GM12865 (cell line): ENCODE measurements around the gene SRC.

ENCODE experiments used
- DNase-seq: peaks from one replicate; pipeline ENCODE4 v3.0.0; 2010; ENCODE audit warnings: low read depth
- H3K4me3 ChIP-seq: 2 replicates; pipeline ENCODE4 v1.5.1; 2011; ENCODE audit warnings: mild to moderate bottlenecking, low read depth, low read length, control low read depth
- CTCF ChIP-seq: IDR thresholded peaks from 2 replicates; pipeline ENCODE4 v1.5.1; 2011; ENCODE audit warnings: low read length, control low read depth, low read depth, inconsistent platforms; ENCODE audit not compliant: insufficient read depth; ENCODE audit errors: missing control alignments

Gene SRC

GRCh38 chr20:37420610-37421009, 74.7 kb downstream of the SRC start:
- TF ChIP-seq CTCF, result no peak
- no peak for DNase-seq
- H3K4me3 ChIP-seq, result no peak overlapping the region

- no peak for DNase-seq
- no peak overlapping the region for H3K4me3 ChIP-seq
- TF ChIP-seq CTCF, result no peak
Measured at GRCh38 chr20:37421060-37421905, 75.3 kb downstream of the SRC start.

GRCh38 chr20:37421988-37422387, 76.0 kb downstream of the SRC start:
- TF ChIP-seq CTCF, result no peak
- DNase-seq, result no peak
- no peak overlapping the region for H3K4me3 ChIP-seq

DNA sequence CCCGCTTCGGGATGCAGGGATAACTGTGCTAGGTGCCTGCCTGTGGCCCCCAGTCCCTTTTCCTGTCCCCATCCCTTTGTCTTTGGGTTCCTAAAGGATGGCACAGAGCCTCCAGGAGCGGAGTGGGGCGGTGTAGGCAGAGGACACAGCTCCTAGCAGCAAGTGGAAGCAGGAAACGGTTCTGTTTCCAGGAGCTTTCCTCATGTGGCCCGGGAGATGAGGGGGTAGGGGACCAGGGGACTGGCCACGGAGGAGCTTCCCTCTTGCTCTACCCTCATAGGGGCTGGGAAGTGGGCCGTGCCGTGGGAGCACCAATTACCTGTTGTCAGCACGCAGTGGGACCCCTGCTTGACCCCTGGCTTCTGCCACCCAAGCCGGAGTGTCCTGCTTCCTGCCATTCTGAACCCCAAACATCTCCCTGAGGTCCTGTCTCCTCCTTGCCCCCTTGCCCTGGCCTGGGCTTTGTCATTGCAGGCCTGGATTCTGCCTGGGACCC, 76.9 kb downstream of the SRC start:
- TF ChIP-seq CTCF, result no peak
- no peak overlapping the region for H3K4me3 ChIP-seq
- DNase-seq, result no peak

- DNase-seq, result no peak
- H3K4me3 ChIP-seq, result no peak overlapping the region
- no peak for TF ChIP-seq CTCF
Measured at GRCh38 chr20:37423545-37423944, 77.6 kb downstream of the SRC start.

GRCh38 chr20:37424062-37424851, 78.3 kb downstream of the SRC start:
- TF ChIP-seq CTCF, result no peak
- no peak for DNase-seq

More at GRCh38 chr20:37424062-37424851, 78.3 kb downstream of the SRC start:
- H3K4me3 ChIP-seq, result no peak overlapping the region
